Endometrium (tissue), 2 donors: ENCODE measurements around the gene CCDC188.

Experiments used
- FAIRE-seq: peaks from 2 replicates; lab custom pipeline; 2012; peaks lifted over from hg19 to GRCh38; lab: Jason Lieb, UNC
- donor health status: control.
- donor health status: control.

Gene CCDC188

GRCh38 chr22:20131859-20132685 is 18.8 kb downstream of the CCDC188 start:
- no peak for FAIRE-seq

- no peak for FAIRE-seq
Measured at GRCh38 chr22:20131597-20131858, 19.3 kb downstream of the CCDC188 start, which contains the start of gene ZDHHC8. TSS of gene ZDHHC8 (plus strand) at chr22:20131804. CDS start at chr22:20131948, 144 bp downstream.

- no peak for FAIRE-seq
Measured at GRCh38 chr22:20130731-20131596, 19.9 kb downstream of the CCDC188 start.

GRCh38 chr22:20130319-20130718 is 20.5 kb downstream of the CCDC188 start:
- no peak for FAIRE-seq

GRCh38 chr22:20129747-20130014 is 21.2 kb downstream of the CCDC188 start:
- no peak for FAIRE-seq

GRCh38 chr22:20128902-20129746 is 21.7 kb downstream of the CCDC188 start:
- no peak for FAIRE-seq

- no peak for FAIRE-seq
Measured at GRCh38 chr22:20128619-20128901, 22.3 kb downstream of the CCDC188 start.

- FAIRE-seq: no peak
Measured at GRCh38 chr22:20127869-20128618, 22.8 kb downstream of the CCDC188 start.

GRCh38 chr22:20127318-20127868 is 23.5 kb downstream of the CCDC188 start:
- FAIRE-seq: no peak

GRCh38 chr22:20126284-20127029 is 24.4 kb downstream of the CCDC188 start:
- no peak for FAIRE-seq

GRCh38 chr22:20125201-20126174 is 25.4 kb downstream of the CCDC188 start:
- FAIRE-seq: no peak

- FAIRE-seq: no peak
Measured at GRCh38 chr22:20124083-20124787, 26.6 kb downstream of the CCDC188 start.

- no peak for FAIRE-seq
Measured at GRCh38 chr22:20123366-20124082, 27.3 kb downstream of the CCDC188 start.

- no peak for FAIRE-seq
Measured at GRCh38 chr22:20121856-20122415, 28.9 kb downstream of the CCDC188 start.

- FAIRE-seq: no peak
Measured at GRCh38 chr22:20118300-20119020, 32.4 kb downstream of the CCDC188 start.

GRCh38 chr22:20117633-20118299 is 33.1 kb downstream of the CCDC188 start:
- no peak for FAIRE-seq
